H9 (cell line): ENCODE data around the gene CAPN9. TPM values are rescaled to one million over a fixed set of nuclear protein-coding genes. Genes with fewer than 3 reads are reported as not detected.

Experiments
- DNase-seq: peaks from one replicate; pipeline ENCODE4 v3.0.0-alpha.2; 2017
- H2AFZ ChIP-seq: one replicate; pipeline ENCODE4 v1.6.1; 2013; ENCODE audit warnings: mild to moderate bottlenecking, low read length, control low read depth, moderate library complexity
- H2AK5ac ChIP-seq: 2 replicates; pipeline ENCODE4 v1.6.1; 2013; ENCODE audit warnings: low read length, control low read depth, mixed read lengths; ENCODE audit not compliant: insufficient read length
- H2BK120ac ChIP-seq: one replicate; pipeline ENCODE4 v1.6.1; 2013; ENCODE audit warnings: low read depth, mild to moderate bottlenecking, low read length, control low read depth, inconsistent platforms; ENCODE audit not compliant: poor library complexity, severe bottlenecking
- H2BK12ac ChIP-seq: 2 replicates; pipeline ENCODE4 v1.6.1; 2013; ENCODE audit warnings: low read length, control low read depth, mixed read lengths, low read depth; ENCODE audit not compliant: insufficient read length
- H2BK15ac ChIP-seq: 2 replicates; pipeline ENCODE4 v1.6.1; 2013; ENCODE audit warnings: low read depth, low read length, control low read depth
- H2BK20ac ChIP-seq: one replicate; pipeline ENCODE4 v1.6.1; 2013; ENCODE audit warnings: low read depth, mild to moderate bottlenecking, low read length, control low read depth, inconsistent platforms; ENCODE audit not compliant: poor library complexity, severe bottlenecking
- H2BK5ac ChIP-seq: 2 replicates; pipeline ENCODE4 v1.6.1; 2013; ENCODE audit warnings: low read length, control low read depth, mixed read lengths; ENCODE audit not compliant: insufficient read length
- H3K14ac ChIP-seq: 2 replicates; pipeline ENCODE4 v1.6.1; 2013; ENCODE audit warnings: low read length, control low read depth; ENCODE audit not compliant: insufficient read depth
- H3K18ac ChIP-seq: 2 replicates; pipeline ENCODE4 v1.6.1; 2013; ENCODE audit warnings: low read depth, mild to moderate bottlenecking, mixed read lengths, low read length, control low read depth; ENCODE audit not compliant: insufficient read length
- H3K23ac ChIP-seq: 2 replicates; pipeline ENCODE4 v1.6.1; 2013; ENCODE audit warnings: low read length, control low read depth, mixed read lengths, low read depth; ENCODE audit not compliant: insufficient read length
- H3K23me2 ChIP-seq: 2 replicates; pipeline ENCODE4 v1.6.1; 2013; ENCODE audit warnings: low read depth, mild to moderate bottlenecking, mixed read lengths, low read length, control low read depth; ENCODE audit not compliant: insufficient read length, poor library complexity, severe bottlenecking
- H3K27ac ChIP-seq: 2 replicates; pipeline ENCODE4 v1.5.1; 2013; ENCODE audit warnings: low read length, control low read depth, mixed read lengths, low read depth; ENCODE audit not compliant: insufficient read length
- H3K27me3 ChIP-seq: 2 replicates; pipeline ENCODE4 v1.6.1; 2013; ENCODE audit warnings: low read length, control low read depth, inconsistent platforms; ENCODE audit not compliant: insufficient read depth
- H3K4ac ChIP-seq: 2 replicates; pipeline ENCODE4 v1.6.1; 2013; ENCODE audit warnings: low read depth, mild to moderate bottlenecking, control low read depth, inconsistent platforms, low read length, moderate library complexity
- H3K4me1 ChIP-seq: 2 replicates; pipeline ENCODE4 v1.6.1; 2013; ENCODE audit warnings: low read length, control low read depth, inconsistent platforms; ENCODE audit not compliant: insufficient read depth
- H3K4me2 ChIP-seq: 2 replicates; pipeline ENCODE4 v1.6.1; 2013; ENCODE audit warnings: low read length, control low read depth, mixed read lengths; ENCODE audit not compliant: insufficient read length, insufficient read depth
- H3K56ac ChIP-seq: 2 replicates; pipeline ENCODE4 v1.6.1; 2013; ENCODE audit warnings: low read depth, mild to moderate bottlenecking, mixed read lengths, low read length, control low read depth; ENCODE audit not compliant: insufficient read length
- H3K79me1 ChIP-seq: 2 replicates; pipeline ENCODE4 v1.6.1; 2013; ENCODE audit warnings: low read depth, mild to moderate bottlenecking, moderate library complexity, low read length, control low read depth, inconsistent platforms; ENCODE audit not compliant: insufficient read depth, poor library complexity, severe bottlenecking
- H3K79me2 ChIP-seq: 2 replicates; pipeline ENCODE4 v1.6.1; 2013; ENCODE audit warnings: low read length, control low read depth, inconsistent platforms; ENCODE audit not compliant: insufficient read depth
- H3K9ac ChIP-seq: 2 replicates; pipeline ENCODE4 v1.6.1; 2013; ENCODE audit warnings: low read length, control low read depth, mixed read lengths; ENCODE audit not compliant: insufficient read length; ENCODE audit errors: extremely low read depth
- H3K9me3 ChIP-seq: one replicate; pipeline ENCODE4 v1.6.1; 2013; ENCODE audit warnings: low read depth, low read length, inconsistent platforms; ENCODE audit not compliant: control insufficient read depth
- H3T11ph ChIP-seq: one replicate; pipeline ENCODE4 v1.6.1; 2013; ENCODE audit warnings: mild to moderate bottlenecking, low read length, control low read depth, inconsistent platforms
- H4K20me1 ChIP-seq: one replicate; pipeline ENCODE4 v1.6.1; 2013; ENCODE audit not compliant: control insufficient read depth, insufficient read length, insufficient read depth
- H4K5ac ChIP-seq: 2 replicates; pipeline ENCODE4 v1.6.1; 2013; ENCODE audit warnings: low read depth, mild to moderate bottlenecking, mixed read lengths, low read length, control low read depth; ENCODE audit not compliant: insufficient read length
- H4K8ac ChIP-seq: replicated peaks from 2 replicates; pipeline ENCODE4 v1.6.1; 2013; ENCODE audit warnings: low read length, control low read depth, mixed read lengths, low read depth; ENCODE audit not compliant: insufficient read length
- H4K91ac ChIP-seq: 2 replicates; pipeline ENCODE4 v1.6.1; 2013; ENCODE audit warnings: low read depth, mild to moderate bottlenecking, moderate library complexity, mixed read lengths, low read length, control low read depth; ENCODE audit not compliant: insufficient read length
- H3K27ac Mint-ChIP-seq, 3 experiments: 2 replicates in 2 of 3; 3 replicates in 1 of 3; pipeline ENCODE4 v1.8.0; 2020 to 2021; ENCODE audit warnings: mixed read lengths in 3 of 3, mild to moderate bottlenecking in 1 of 3, moderate library complexity in 1 of 3
- H3K27me3 Mint-ChIP-seq: 2 replicates; pipeline ENCODE4 v1.8.0; 2021; ENCODE audit warnings: low read depth, mild to moderate bottlenecking, moderate library complexity, mixed read lengths
- H3K36me3 Mint-ChIP-seq, 3 experiments: 2 replicates in 2 of 3; 3 replicates in 1 of 3; pipeline ENCODE4 v1.8.0; 2020 to 2021; ENCODE audit warnings: low read depth in 3 of 3, mixed read lengths in 3 of 3; ENCODE audit not compliant: insufficient read depth in 1 of 3
- H3K4me1 Mint-ChIP-seq, 2 experiments: 2 replicates each; pipeline ENCODE4 v1.8.0; 2020; ENCODE audit warnings: mixed read lengths in 2 of 2
- H3K4me3 Mint-ChIP-seq, 2 experiments: 2 replicates in 1 of 2; 3 replicates in 1 of 2; pipeline ENCODE4 v1.8.0; 2020 to 2021; ENCODE audit warnings: mild to moderate bottlenecking in 2 of 2, mixed read lengths in 2 of 2, moderate library complexity in 1 of 2
- H3K9me3 Mint-ChIP-seq, 2 experiments: 2 replicates in 1 of 2; 3 replicates in 1 of 2; pipeline ENCODE4 v1.8.0; 2020; ENCODE audit warnings: mild to moderate bottlenecking in 2 of 2, mixed read lengths in 2 of 2, moderate library complexity in 1 of 2
- WGBS: extraction: QIAGEN DNeasy Blood & Tissue Kit; methylation state at CpG from one replicate; pipeline ENCODE4 v1.1.7; 2013; ENCODE audit warnings: missing lambda C conversion rate, low lambda C conversion rate, mixed read lengths; ENCODE audit not compliant: insufficient read length; ENCODE audit errors: extremely low coverage; 5-methylcytosine and 5-hydroxymethylcytosine counted together
- total RNA-seq: library from RNA; stranded (reverse); gene quantifications from 2 replicates; pipeline ENCODE4 v1.2.1, GENCODE V29; 2021
- TF ChIP-seq, protein P1 (sequence below): fragments of 200-600 bp; sonication (generic); conservative IDR thresholded peaks from 3 replicates; pipeline ENCODE4 v1.8.0; 2021; ENCODE audit warnings: antibody characterized with exemption, mild to moderate bottlenecking

The CAPN9 gene
- total RNA-seq, 1 experiment from 2014 or later: 0.22 TPM

DNA sequence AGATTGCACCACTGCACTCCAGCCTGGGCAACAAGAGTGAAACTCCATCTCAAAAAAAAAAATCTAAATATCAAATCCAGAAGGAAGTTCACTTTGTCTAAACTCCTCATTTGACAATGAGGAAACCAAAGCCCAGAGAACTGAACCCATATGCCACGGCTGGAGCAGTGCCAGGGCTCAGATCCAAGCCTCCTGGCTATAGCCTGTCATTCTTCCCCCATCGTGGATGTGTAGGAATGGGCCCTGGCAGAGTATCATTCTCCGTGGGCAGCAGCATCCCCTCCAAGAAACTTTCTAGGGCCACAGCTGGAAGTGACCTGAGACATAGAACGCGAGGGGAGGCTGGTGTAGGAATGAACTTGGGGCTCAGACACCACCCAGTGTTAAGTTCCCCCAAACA lies 47.2 kb downstream of the CAPN9 start:
- H3K4me2 ChIP-seq: no peak overlapping the region
- H4K5ac ChIP-seq: no peak overlapping the region
- H3T11ph ChIP-seq: no peak overlapping the region
- no peaks in the 10 kb centered on the region for H3K23me2 ChIP-seq
- H3K9ac ChIP-seq: no peak overlapping the region
- no peak overlapping the region for H2BK15ac ChIP-seq
- no peak overlapping the region for H2BK120ac ChIP-seq
- no peak overlapping the region for H4K8ac ChIP-seq
- H3K4me1 Mint-ChIP-seq: peaks cover 0 to 2% of the 10 kb centered on the region in 2 experiments; a peak in 2 of 4 replicates
- no peaks in the 10 kb centered on the region for H3K9me3 Mint-ChIP-seq
- H2AK5ac ChIP-seq: no peak overlapping the region
- H3K14ac ChIP-seq: no peak overlapping the region
- TF ChIP-seq, protein P1, sequence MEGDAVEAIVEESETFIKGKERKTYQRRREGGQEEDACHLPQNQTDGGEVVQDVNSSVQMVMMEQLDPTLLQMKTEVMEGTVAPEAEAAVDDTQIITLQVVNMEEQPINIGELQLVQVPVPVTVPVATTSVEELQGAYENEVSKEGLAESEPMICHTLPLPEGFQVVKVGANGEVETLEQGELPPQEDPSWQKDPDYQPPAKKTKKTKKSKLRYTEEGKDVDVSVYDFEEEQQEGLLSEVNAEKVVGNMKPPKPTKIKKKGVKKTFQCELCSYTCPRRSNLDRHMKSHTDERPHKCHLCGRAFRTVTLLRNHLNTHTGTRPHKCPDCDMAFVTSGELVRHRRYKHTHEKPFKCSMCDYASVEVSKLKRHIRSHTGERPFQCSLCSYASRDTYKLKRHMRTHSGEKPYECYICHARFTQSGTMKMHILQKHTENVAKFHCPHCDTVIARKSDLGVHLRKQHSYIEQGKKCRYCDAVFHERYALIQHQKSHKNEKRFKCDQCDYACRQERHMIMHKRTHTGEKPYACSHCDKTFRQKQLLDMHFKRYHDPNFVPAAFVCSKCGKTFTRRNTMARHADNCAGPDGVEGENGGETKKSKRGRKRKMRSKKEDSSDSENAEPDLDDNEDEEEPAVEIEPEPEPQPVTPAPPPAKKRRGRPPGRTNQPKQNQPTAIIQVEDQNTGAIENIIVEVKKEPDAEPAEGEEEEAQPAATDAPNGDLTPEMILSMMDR: no peak
- no peak overlapping the region for H2BK5ac ChIP-seq
- peaks cover 31% of the 10 kb centered on the region for H3K27me3 Mint-ChIP-seq
- no peak overlapping the region for H3K56ac ChIP-seq
- H4K20me1 ChIP-seq: no peaks in the 10 kb centered on the region
- no peak overlapping the region for H3K4ac ChIP-seq
- no peaks in the 10 kb centered on the region for H3K9me3 ChIP-seq
- H3K79me1 ChIP-seq: no peaks in the 10 kb centered on the region
- H3K27ac ChIP-seq: no peak overlapping the region
- H3K18ac ChIP-seq: no peak overlapping the region
- H3K4me3 Mint-ChIP-seq: no peak overlapping the region
- no peaks in the 10 kb centered on the region for H3K79me2 ChIP-seq
- H3K27me3 ChIP-seq: no peaks in the 10 kb centered on the region; the same call in 1 of the 2 replicates
- no CpG with 5 or more reads among the region's 5 CpGs for WGBS
- no peak overlapping the region for H2AFZ ChIP-seq
- H2BK12ac ChIP-seq: no peak overlapping the region
- no peak overlapping the region for H3K27ac Mint-ChIP-seq
- H2BK20ac ChIP-seq: no peak overlapping the region
- no peaks in the 10 kb centered on the region for H3K36me3 Mint-ChIP-seq
- no peak for DNase-seq
- H3K23ac ChIP-seq: no peak overlapping the region
- no peak overlapping the region for H4K91ac ChIP-seq
- no peaks in the 10 kb centered on the region for H3K4me1 ChIP-seq
